ENCODE results near the gene JMJD6. TPM values are rescaled to one million over a fixed set of nuclear protein-coding genes. Genes with fewer than 3 reads are reported as not detected.

The JMJD6 gene
- total RNA-seq, 1 experiment from 2014 or later = 47.6 TPM

- TF ChIP-seq TCF7L2 (IDR thresholded peaks at IDR 0.05; ENCODE audit: borderline replicate concordance, extremely low read depth, insufficient read depth, insufficient read length) (no peak), RAD21 (IDR thresholded peaks at IDR 0.05; ENCODE audit: low read depth) (no peak), ZBTB33 (IDR thresholded peaks at IDR 0.05; ENCODE audit: extremely low read depth, insufficient replicate concordance, low read length) (no peak), EZH2phosphoT487 (IDR thresholded peaks at IDR 0.05; ENCODE audit: borderline replicate concordance) (no peak), SIN3A (IDR thresholded peaks at IDR 0.05; ENCODE audit: low read depth) (no peak), FOSL1 (IDR thresholded peaks at IDR 0.05; ENCODE audit: low read depth) (no peak), MAX (IDR thresholded peaks at IDR 0.05) (no peak), ZFX (IDR thresholded peaks at IDR 0.05) (no peak), REST (IDR thresholded peaks at IDR 0.05; ENCODE audit: low read depth) (no peak), POLR2A (IDR thresholded peaks at IDR 0.05; ENCODE audit: borderline replicate concordance, extremely low read depth, insufficient read depth, insufficient read length) (no peak), EZH2 (IDR thresholded peaks at IDR 0.05) (no peak), ZNF274 (IDR thresholded peaks at IDR 0.05; ENCODE audit: low read depth, low read length) (no peak), SP1 (IDR thresholded peaks at IDR 0.05; ENCODE audit: low read depth) (no peak), CBX3 (IDR thresholded peaks at IDR 0.05; ENCODE audit: low read depth) (no peak), YY1 (IDR thresholded peaks at IDR 0.05; ENCODE audit: extremely low read depth, insufficient replicate concordance, low read depth, low read length) (no peak), CEBPB (IDR thresholded peaks at IDR 0.05; ENCODE audit: low read depth) (no peak), JUND (IDR thresholded peaks at IDR 0.05) (no peak), POLR2AphosphoS5 (IDR thresholded peaks at IDR 0.05; ENCODE audit: low read depth, low read length) (no peak)
- POLR2A ChIA-PET = no interaction called here
- ATAC-seq = no peak
These were observed 47.2 kb downstream of the JMJD6 start for GRCh38 chr17:76679239-76679638.

More at GRCh38 chr17:76679239-76679638, 47.2 kb downstream of the JMJD6 start:
- ChIA-PET CTCF (interaction anchor here (1.2 kb wide), 1 partner anchor 93 kb away, joined by 3 read pairs; the partner anchor contains the start of gene ST6GALNAC2), RAD21 (ENCODE audit: low non-redundant PET in 1 of 2, low total read pairs in 2 of 2, uncharacterized antibody in 2 of 2, unreplicated experiment in 2 of 2) (no interaction called here)
- H3K27me3 ChIP-seq (ENCODE audit: insufficient read depth, low read length) = no peaks in the 10 kb centered on the region
- no peaks in the 10 kb centered on the region for H3K9me2 ChIP-seq (ENCODE audit: insufficient read depth)
- H3K9me3 ChIP-seq (ENCODE audit: control insufficient read depth in 1 of 2, insufficient read depth in 1 of 2, low read depth in 1 of 2, low read length in 2 of 2) = no peaks in the 10 kb centered on the region
- no peak overlapping the region for H3K9ac ChIP-seq (ENCODE audit: low read length)
- H3K36me3 ChIP-seq (ENCODE audit: control insufficient read depth in 1 of 2, insufficient read depth in 2 of 2, low read length in 2 of 2) = peaks cover 0 to 2% of the 10 kb centered on the region in 2 experiments; a peak in 1 of 4 replicates
- BruUV-seq (replicated peaks) = no TSS peak
- H3K4me2 ChIP-seq (ENCODE audit: low read length) = no peak overlapping the region
- H3K27ac ChIP-seq (ENCODE audit: low read depth, low read length) = no peak overlapping the region
- no peaks in the 10 kb centered on the region for H4K20me1 ChIP-seq (ENCODE audit: insufficient read depth)
- DNase-seq (ENCODE audit: low read depth, low spot score) = no peak
- H3K4me3 ChIP-seq (replicated peaks in 1 of 2; ENCODE audit: low read depth in 1 of 2, low read length in 2 of 2) = no peak overlapping the region
- H3K79me2 ChIP-seq (ENCODE audit: insufficient read depth, low read length) = no peaks in the 10 kb centered on the region
- H3K4me1 ChIP-seq (ENCODE audit: control insufficient read depth in 1 of 2, insufficient read depth in 2 of 2, low read length in 2 of 2) = no peaks in the 10 kb centered on the region
- H2AFZ ChIP-seq (ENCODE audit: low read depth, low read length, poor library complexity, severe bottlenecking) = no peak overlapping the region
- intact Hi-C loops (cut with micrococcal nuclease) = no loop called here
